ENCODE data around the gene ARL8A. TPM values are rescaled to one million over a fixed set of nuclear protein-coding genes. Genes with fewer than 3 reads are reported as not detected.

ARL8A gene
- polyA plus RNA-seq, 2 of the 4 experiments (the other 2 are of a cell fraction), result 23.4 to 49.8 TPM

- no peak for TF ChIP-seq RAD21 (conservative IDR thresholded peaks at IDR 0.05 in 1 of 2, IDR thresholded peaks at IDR 0.05 in 1 of 2)
These were observed 19.0 kb upstream of the ARL8A start (continued) for GRCh38 chr1:202163281-202164270.

- no peaks in the 10 kb centered on the region for H3K9me3 ChIP-seq
- peaks cover 9% of the 10 kb centered on the region; the same call in 2 of the 3 replicates for H3K4me1 ChIP-seq
- CTCF ChIA-PET, result interaction anchor here (0.7 to 2.1 kb wide), 8 partner anchors 8 to 28 kb away, joined by 3 to 7 read pairs (median 4); no protein-coding TSS in a partner anchor
- no peak for TF ChIP-seq EHMT2 (IDR thresholded peaks at IDR 0.05; ENCODE audit: low read depth)
- TF ChIP-seq RFX5 (IDR thresholded peaks at IDR 0.05), result no peak
- TF ChIP-seq CHD4 (IDR thresholded peaks at IDR 0.05; ENCODE audit: borderline replicate concordance), result no peak
- no peak for TF ChIP-seq RCOR1 (IDR thresholded peaks at IDR 0.05; ENCODE audit: low read depth, low read length)
- TF ChIP-seq USF2 (IDR thresholded peaks at IDR 0.05), result no peak
- no peak for TF ChIP-seq BHLHE40 (IDR thresholded peaks at IDR 0.05; ENCODE audit: low read depth, low read length)
- TF ChIP-seq MYC (IDR thresholded peaks at IDR 0.05; ENCODE audit: borderline replicate concordance, low read length), result no peak
- no peak for TF ChIP-seq MAFK (IDR thresholded peaks at IDR 0.05; ENCODE audit: partially characterized antibody)
- no peak for TF ChIP-seq HES2 (IDR thresholded peaks at IDR 0.05)
- no peak for TF ChIP-seq FOSB (CRISPR knock-in tag; IDR thresholded peaks at IDR 0.05)
- no peak for TF ChIP-seq POLR2A (IDR thresholded peaks at IDR 0.05; ENCODE audit: low read length)
- TF ChIP-seq NR3C1 (IDR thresholded peaks at IDR 0.05), result no peak
- TF ChIP-seq HDAC2 (IDR thresholded peaks at IDR 0.05), result no peak
- ATAC-seq, result peak in 1 of 2 experiments; percentile 7; a peak in 1 of 6 replicates
- FAIRE-seq, result no peak
- H3K4me2 ChIP-seq, result no peak overlapping the region; the same call in 2 of the 3 replicates
- WGBS (ENCODE audit: missing lambda C conversion rate), result 45% methylated on average over 11 of the region's 15 CpGs
- POLR2A ChIA-PET, result no interaction called here
- DNase-seq (ENCODE audit: low read depth in 1 of 2, low spot score in 1 of 2), result no peak
- no peak overlapping the region for H3K27ac ChIP-seq
- H3K4me3 ChIP-seq, result no peak overlapping the region
These were observed 18.1 kb upstream of the ARL8A start for GRCh38 chr1:202162418-202163280.

GRCh38 chr1:202162047-202162417 is 17.5 kb upstream of the ARL8A start:
- Histone ChIP-seq H3K4me3 (no peak overlapping the region), H3K4me2 (no peak overlapping the region), H3K27ac (peak overlapping the region in 1 of 2 experiments; percentile 32; a peak in 1 of 6 replicates), H3K4me1 (peaks cover 13% of the 10 kb centered on the region; the same call in 2 of the 3 replicates), H3K9me3 (no peaks in the 10 kb centered on the region)
- ChIA-PET CTCF (interaction anchor here (0.7 to 2.1 kb wide), 4 partner anchors 9 to 28 kb away, joined by 3 to 7 read pairs (median 5); no protein-coding TSS in a partner anchor), POLR2A (no interaction called here)
- no peak for TF ChIP-seq NFE2L2 (conservative IDR thresholded peaks at IDR 0.05; ENCODE audit: low read length)
- no peak for TF ChIP-seq RARB (CRISPR knock-in tag; IDR thresholded peaks at IDR 0.05)
- TF ChIP-seq CHD2 (IDR thresholded peaks at IDR 0.05; ENCODE audit: low read length, partially characterized antibody), result no peak
- TF ChIP-seq, protein P1, sequence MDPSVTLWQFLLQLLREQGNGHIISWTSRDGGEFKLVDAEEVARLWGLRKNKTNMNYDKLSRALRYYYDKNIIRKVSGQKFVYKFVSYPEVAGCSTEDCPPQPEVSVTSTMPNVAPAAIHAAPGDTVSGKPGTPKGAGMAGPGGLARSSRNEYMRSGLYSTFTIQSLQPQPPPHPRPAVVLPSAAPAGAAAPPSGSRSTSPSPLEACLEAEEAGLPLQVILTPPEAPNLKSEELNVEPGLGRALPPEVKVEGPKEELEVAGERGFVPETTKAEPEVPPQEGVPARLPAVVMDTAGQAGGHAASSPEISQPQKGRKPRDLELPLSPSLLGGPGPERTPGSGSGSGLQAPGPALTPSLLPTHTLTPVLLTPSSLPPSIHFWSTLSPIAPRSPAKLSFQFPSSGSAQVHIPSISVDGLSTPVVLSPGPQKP (IDR thresholded peaks at IDR 0.05; ENCODE audit: low read depth, low read length), result no peak
- FAIRE-seq, result no peak
- no peak for DNase-seq (ENCODE audit: low read depth in 1 of 2, low spot score in 1 of 2)
- ATAC-seq, result no peak
- 93% methylated on average over 4 of the region's 4 CpGs for WGBS (ENCODE audit: missing lambda C conversion rate)

Measured in A549 (cell line).